ENCODE measurements around the gene SRMS.

The SRMS gene

GRCh38 chr20:63520934-63521601 is 26.5 kb downstream of the SRMS start:
- peak; percentile 66 to 90 (median 77) for DNase-seq

DNA sequence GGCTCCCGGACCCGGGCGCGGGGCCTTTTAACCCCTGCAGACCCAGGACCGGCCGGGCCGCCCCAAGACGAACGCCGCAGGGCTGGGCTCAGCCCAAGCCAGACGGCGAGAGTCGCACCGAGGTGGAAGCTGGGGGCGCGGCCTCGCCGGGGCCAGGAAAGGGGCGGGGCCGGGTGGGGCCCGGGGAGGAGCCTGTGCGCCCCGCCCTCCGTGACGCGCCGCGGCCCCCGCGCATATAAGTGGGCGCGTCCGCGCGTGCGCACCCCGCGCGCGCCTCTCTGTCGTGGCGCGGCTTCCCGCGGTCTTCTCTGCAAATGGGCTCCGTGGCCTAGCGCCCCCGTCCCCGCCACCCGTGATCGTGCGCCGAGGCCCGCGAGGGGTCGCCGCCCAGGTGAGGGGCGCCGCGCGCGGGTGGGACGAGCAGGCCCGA is 27.0 kb downstream of the SRMS start, which contains the start of gene PPDPF:
Gene PPDPF (plus strand): TSS at position 262 of the 430 bp plus-strand sequence. CDS start 544 bp downstream, outside the sequence.
- DNase-seq = peak; percentile 84 to 97 (median 94)

DNA sequence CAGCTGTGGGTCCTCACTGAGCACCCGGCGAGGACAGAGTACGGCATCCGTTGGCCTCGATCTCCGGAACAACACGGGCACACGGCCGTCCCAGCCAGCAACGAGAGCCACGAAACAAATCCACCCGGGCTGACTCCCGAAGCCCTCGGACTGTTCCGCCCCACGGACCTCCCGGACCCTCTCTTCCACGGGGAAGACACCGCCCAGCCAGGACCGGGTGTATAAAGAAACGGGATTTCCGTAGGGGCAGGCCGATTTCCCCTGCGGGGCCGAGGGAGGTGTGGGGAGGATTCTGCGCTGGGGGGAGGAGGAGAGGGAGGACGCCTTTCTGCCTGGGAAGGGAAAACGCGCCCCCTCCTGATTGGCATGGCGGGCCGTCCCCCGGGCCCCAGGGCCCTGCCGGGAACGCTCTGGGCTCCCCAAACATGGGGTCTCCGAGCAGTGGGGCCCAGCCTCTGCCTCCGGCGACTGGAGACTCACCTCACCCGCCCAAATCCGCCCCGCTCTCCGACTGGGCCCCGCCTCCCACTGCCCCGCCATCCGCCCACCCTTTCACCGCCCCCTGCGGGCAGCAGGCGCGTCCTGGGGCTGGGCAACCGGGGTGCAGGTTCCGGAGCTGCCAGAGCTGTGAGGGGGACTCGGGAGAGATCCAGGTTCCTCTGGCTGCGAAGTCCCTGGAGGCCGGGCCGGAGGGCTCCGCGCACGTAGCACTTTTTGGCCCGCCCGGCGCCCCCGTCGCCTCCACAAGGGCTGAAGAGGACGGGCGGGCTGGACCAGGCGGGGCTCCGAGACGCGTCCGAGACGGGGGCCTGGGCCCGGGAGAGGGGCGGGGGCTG is 27.7 kb downstream of the SRMS start:
- DNase-seq = peak in 1 of 4 experiments; percentile 9

GRCh38 chr20:63518946-63519667 is 28.4 kb downstream of the SRMS start:
- DNase-seq = no peak

DNA sequence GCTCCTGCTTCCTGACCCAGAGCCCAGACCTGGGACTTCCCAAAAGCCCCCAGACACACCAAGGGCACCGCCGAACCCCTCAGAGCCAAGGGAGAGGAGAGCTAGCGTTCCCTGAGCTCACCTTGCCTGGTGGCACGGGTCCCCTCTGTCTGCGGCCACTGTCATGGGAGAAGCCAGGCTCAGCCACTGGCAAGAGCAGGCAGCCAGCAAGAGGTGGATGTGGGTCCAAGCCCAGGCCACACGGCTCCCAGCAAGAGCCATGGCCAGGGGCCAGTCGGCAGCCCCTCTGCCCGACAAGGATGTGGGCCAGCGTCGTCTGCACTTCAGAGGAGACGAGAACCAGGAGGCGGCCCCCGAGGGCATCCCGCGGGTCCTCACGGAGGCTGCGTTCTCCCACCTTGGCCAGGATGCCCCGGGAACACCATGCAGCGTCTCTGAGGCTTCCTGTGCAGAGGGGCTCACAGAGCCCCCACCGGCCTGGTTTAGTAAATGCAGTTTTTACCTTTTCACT is 29.1 kb downstream of the SRMS start:
- DNase-seq = no peak

DNA sequence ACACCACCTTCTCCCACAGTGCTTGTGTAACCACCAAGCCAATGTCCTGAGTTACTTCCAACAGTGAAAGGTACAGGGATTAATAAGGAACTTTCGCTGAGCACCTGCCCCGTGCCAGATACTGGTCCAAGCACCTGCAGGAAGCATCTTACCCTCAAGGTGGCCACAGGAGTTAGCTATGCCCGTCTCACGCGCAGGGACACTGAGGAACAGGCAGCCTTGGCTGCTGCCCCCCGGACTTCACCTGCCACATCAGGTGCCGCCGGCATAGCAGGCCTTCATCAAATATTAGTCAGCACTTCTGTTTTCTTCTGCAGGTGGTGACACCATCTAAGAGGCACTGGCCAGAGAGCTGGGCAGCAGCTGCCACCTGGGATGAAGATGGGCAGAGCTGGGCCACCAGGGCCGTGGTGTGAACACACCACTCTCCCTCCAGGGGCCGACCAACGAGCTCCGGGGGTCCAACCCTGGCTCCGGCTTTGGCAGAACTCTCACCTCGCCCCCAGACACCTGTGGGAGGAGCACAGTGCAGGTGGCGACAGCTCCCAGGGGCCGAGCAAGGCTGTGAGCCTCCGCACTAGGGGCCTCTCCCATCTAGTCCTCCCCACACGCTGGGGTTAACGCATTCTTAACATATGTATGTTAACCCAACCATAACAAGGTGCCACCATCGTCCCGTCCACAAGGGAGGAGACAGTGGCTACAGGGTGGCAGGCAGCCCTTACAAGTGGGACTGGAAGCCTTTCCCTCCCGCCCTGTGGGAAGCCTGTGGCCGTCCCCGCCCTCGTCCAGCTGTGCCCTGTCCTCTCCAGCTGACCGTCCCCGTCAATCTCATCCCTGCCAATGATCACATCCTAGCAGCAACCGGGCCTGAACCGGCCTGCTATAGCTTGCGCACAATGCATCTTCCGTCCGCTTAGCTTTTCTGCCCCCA is 29.9 kb downstream of the SRMS start:
- DNase-seq = peak in 1 of 4 experiments; percentile 1

DNA sequence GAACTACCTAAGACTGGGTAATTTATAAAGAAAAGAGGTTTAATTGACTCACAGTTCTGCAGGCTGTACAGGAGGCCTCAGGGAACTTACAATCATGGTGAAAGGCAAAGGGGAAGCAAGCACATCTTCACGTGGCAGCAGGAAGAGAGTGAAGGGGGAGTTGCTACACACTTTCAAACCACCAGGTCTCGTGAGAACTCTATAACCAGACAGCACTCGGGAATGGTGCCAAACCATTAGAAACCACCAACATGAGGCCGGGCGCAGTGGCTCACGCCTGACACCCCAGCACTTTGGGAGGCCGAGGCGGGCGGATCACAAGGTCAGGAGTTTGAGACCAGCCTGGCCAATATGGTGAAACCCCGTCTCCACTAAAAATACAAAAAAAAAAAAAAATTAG is 33.0 kb downstream of the SRMS start:
- DNase-seq = peak in 3 of 4 experiments; percentile 30 to 56 (median 36)

GRCh38 chr20:63513207-63513606 is 34.3 kb downstream of the SRMS start:
- no peak for DNase-seq

DNA sequence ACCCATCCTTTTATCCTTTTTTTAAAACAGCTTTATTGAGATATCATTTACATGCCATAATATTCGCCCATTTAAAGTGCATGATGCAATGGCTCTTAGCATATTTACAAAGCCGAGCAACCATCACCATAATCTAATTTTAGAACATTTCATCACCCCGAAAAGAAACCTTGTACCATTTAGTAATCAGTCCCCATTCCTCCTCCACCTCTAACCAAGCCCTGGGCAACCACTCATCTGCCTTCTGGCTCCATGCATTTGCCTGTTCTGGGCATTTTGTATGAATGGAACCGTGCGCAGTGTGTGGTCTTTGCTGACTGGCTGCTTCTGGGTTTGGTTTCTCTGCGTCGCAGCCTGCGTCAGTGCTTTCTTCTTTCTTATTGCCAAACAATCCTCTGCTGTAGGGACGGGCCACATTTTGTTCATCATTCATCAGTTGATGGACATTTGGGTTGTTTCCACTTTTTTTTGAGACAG is 38.4 kb downstream of the SRMS start:
- DNase-seq = no peak

GRCh38 chr20:63508072-63508768 is 39.3 kb downstream of the SRMS start:
- no peak for DNase-seq

DNA sequence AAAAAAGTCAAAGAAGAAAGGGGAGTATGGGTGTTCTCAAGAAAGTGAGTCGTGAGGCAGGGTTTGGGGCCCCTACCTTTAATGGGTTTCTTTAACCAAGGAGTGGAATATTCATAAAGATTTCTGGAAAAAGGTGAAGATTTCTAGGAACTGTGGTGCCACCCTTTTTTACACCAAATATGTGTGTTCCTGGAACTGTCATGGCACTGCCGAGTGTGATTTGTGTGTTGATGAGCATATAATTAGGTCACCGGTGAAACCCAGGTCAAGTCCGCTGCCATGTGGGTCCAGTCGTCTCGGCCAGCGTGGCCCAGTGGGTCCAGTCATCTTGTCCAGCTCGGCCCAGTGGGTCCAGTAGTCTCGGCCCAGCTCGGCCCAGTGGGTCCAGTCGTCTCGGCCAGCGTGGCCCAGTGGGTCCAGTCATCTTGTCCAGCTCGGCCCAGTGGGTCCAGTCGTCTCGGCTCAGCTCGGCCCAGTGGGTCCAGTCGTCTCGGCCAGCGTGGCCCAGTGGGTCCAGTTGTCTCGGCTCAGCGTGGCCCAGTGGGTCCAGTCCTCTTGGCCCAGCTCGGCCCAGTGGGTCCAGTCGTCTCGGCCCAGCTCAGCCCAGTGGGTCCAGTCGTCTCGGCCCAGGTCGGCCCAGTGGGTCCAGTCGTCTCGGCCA is 40.3 kb downstream of the SRMS start:
- no peak for DNase-seq

DNA sequence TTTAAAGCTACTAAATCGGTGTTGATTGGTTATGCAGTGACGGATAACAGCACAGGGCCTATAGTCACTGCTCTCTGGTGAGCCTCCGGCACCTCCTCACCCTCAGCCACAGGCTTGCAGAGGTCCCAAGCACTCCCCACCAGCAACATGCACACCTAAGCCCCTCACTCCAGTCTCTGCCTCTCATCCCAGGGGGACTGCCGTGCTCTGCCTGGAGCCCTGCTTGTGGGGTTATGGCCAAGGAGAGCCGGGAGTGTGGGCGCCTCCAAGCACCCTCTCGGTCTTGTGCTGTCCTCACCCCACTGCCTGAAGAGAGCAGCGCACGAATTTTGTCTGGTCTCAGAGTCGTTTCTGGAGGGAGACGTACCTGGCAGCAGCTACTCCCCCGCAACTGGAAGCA is 41.8 kb downstream of the SRMS start:
- no peak for DNase-seq

- no peak for DNase-seq
Observed at GRCh38 chr20:63505281-63505680, 42.3 kb downstream of the SRMS start.

DNA sequence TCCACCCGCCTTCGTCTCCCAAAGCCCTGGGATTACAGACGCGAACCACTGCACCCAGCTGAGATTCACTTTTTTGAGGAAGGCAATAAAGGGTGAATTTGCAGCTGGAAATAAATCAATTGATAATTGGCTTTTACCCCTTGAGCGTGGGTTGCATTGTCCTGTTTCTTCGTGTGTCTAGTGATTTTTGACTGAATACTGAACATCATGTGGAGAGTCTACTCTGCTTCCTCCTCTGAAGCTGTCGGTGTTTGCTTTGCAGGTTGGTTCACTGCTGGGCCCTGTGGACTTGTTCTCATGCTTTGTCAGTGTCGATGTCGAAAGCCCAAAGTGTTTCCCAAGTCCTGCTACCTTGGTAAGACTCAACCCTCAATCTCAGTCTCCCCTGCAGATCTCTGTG is 42.9 kb downstream of the SRMS start:
- no peak for DNase-seq

- DNase-seq = no peak
Observed at GRCh38 chr20:63503524-63503923, 44.0 kb downstream of the SRMS start.

- DNase-seq = no peak
Observed at GRCh38 chr20:63502671-63503172, 44.8 kb downstream of the SRMS start.

DNA sequence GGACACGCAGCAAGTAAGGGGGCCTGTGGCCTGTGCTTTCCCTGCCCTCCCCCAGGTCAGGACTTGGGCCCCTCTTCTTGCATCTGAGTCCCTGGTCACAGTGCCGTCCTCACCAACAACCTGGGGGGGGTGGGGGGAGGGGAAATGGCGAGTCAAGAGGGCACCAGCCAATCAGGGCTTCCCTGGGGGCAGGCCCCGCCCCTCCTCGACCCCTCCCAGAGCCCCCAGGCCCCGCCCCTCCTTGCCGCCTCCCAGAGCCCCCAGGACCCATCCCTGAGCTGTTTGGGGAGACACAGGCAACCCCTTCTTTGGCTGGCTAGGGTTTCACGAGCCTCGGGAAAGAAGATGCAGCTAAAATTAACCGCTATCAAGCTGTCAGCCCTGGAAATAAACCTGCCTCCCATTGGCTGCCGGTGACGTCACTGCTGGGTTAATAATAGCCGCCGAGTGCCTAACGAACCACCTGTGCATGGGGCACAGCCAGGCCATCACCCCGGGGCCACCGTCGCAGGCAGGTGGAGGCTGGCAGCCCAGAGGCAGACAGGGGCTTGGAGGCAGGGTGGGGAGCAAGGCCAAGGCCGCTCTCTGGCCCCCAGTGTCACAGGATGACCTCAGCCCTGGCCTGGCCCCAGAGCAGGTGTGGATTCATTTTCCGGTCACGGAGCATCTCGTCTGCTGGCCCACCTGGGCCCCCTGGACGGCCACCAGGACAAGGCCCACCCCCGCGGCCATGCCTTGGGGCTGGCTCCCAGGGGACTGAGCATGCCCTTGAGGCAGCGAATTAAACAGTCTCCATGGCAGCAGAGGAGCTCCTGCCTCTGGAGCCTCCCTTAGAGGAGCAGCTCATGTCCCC is 45.5 kb downstream of the SRMS start:
- no peak for DNase-seq

DNA sequence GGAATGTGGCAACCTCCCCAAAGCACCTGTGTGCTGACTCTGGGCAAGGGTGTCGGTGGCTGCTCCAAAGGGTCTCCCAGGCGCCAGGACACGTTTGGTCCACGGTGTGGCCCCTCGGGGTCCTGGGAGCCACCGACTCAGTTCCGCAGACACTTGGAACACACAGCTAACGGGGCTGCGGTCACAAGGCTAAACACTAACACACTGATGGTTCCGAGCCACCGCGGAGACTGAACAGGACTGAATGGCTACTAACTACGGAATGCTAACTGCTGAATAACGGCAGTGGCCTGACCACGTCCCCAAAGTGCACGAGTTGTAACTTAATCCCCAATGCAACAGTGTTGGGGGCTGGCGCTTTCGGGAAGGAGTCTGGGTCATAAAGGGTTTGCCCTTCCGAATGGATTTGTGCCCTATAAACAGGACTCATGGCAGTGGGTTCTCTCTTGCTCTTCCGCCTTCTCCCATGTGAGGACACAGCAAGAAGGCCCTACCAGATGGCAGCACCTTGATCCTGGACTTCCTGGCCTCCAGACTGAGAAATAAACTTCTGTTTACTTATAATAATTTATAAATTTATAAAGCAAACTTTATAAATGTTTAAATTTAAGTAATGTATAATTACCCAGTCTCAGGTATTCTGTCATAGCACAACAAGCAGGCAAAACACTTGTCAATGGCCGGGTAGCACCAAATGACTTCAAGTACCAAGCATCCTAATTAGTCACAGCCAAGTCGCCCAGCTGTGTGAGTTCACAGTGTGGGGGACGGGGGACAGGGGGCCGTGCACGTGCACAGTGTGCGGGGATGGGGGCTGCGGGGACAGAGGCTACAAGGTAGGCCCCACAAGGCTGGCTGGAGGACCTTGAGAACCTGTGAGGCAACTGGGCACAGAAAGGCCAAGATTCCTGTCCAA is 46.4 kb downstream of the SRMS start:
- DNase-seq = no peak

All from suppressor macrophage (primary cell).